ENCODE measurements around the gene POLR2E.
A peak's percentile ranks its signal among the peaks of the same experiment; 100 is the strongest.

The POLR2E gene

GRCh38 chr19:1085053-1085658, 10.0 kb downstream of the POLR2E start:
- Histone ChIP-seq H3K9me3 (no peaks in the 10 kb centered on the region), H3K4me1 (ENCODE audit: control insufficient read depth in 1 of 2, insufficient read depth in 1 of 2, low read depth in 1 of 2, low read length in 1 of 2) (peaks cover 37 to 52% of the 10 kb centered on the region in 2 experiments), H3K36me3 (peaks cover 93% of the 10 kb centered on the region), H3K4me3 (ENCODE audit: low read depth in 1 of 2, low read length in 1 of 2) (no peak overlapping the region), H3K27me3 (no peaks in the 10 kb centered on the region), H3K27ac (peak overlapping the region; percentile 93)
- no peak for TF ChIP-seq CTCF (IDR thresholded peaks at IDR 0.05)

GRCh38 chr19:1084024-1084868, 10.9 kb downstream of the POLR2E start:
- no peaks in the 10 kb centered on the region for H3K9me3 ChIP-seq
- peaks cover 97% of the 10 kb centered on the region for H3K36me3 ChIP-seq
- no peak for TF ChIP-seq CTCF (IDR thresholded peaks at IDR 0.05)
- H3K4me1 ChIP-seq (ENCODE audit: control insufficient read depth in 1 of 2, insufficient read depth in 1 of 2, low read depth in 1 of 2, low read length in 1 of 2): peaks cover 33 to 43% of the 10 kb centered on the region in 2 experiments
- peak overlapping the region; percentile 93 for H3K27ac ChIP-seq
- H3K27me3 ChIP-seq: no peaks in the 10 kb centered on the region
- H3K4me3 ChIP-seq (ENCODE audit: low read depth in 1 of 2, low read length in 1 of 2): no peak overlapping the region

- Histone ChIP-seq H3K9me3 (no peaks in the 10 kb centered on the region), H3K27me3 (no peaks in the 10 kb centered on the region), H3K36me3 (peaks cover 97% of the 10 kb centered on the region), H3K4me1 (ENCODE audit: control insufficient read depth in 1 of 2, insufficient read depth in 1 of 2, low read depth in 1 of 2, low read length in 1 of 2) (peaks cover 22 to 32% of the 10 kb centered on the region in 2 experiments), H3K27ac (peak overlapping the region; percentile 93), H3K4me3 (ENCODE audit: low read depth in 1 of 2, low read length in 1 of 2) (no peak overlapping the region)
- no peak for TF ChIP-seq CTCF (IDR thresholded peaks at IDR 0.05)
These were observed 12.0 kb downstream of the POLR2E start for GRCh38 chr19:1082928-1083816.

- Histone ChIP-seq H3K27me3 (no peaks in the 10 kb centered on the region), H3K27ac (peak overlapping the region; percentile 93), H3K9me3 (no peaks in the 10 kb centered on the region), H3K36me3 (peaks cover 100% of the 10 kb centered on the region), H3K4me3 (ENCODE audit: low read depth in 1 of 2, low read length in 1 of 2) (no peak overlapping the region), H3K4me1 (ENCODE audit: control insufficient read depth in 1 of 2, insufficient read depth in 1 of 2, low read depth in 1 of 2, low read length in 1 of 2) (peaks cover 21 to 31% of the 10 kb centered on the region in 2 experiments)
- TF ChIP-seq CTCF (IDR thresholded peaks at IDR 0.05): no peak
These were observed 12.8 kb downstream of the POLR2E start for GRCh38 chr19:1082165-1082927.
